ENCODE measurements around the gene IGHMBP2.

The IGHMBP2 gene

GRCh38 chr11:68940651-68941323 is 37.1 kb downstream of the IGHMBP2 start:
- H3K4me1 ChIP-seq (ENCODE audit: control insufficient read depth, insufficient read depth, low read length) = no peaks in the 10 kb centered on the region
- DNase-seq (ENCODE audit: low read depth, low spot score) = no peak
- WGBS (ENCODE audit: insufficient coverage, insufficient read length) = no CpG with 5 or more reads among the region's 20 CpGs
- peaks cover 21% of the 10 kb centered on the region for H3K36me3 ChIP-seq (ENCODE audit: control insufficient read depth, insufficient read depth, low read length)
- no peak overlapping the region for H3K27ac ChIP-seq (ENCODE audit: low read length)
- H3K4me3 ChIP-seq (ENCODE audit: low read length) = no peak overlapping the region
- no peaks in the 10 kb centered on the region for H3K27me3 ChIP-seq (ENCODE audit: control insufficient read depth, insufficient read depth, low read length)
- no peaks in the 10 kb centered on the region for H3K9me3 ChIP-seq (ENCODE audit: control insufficient read depth, insufficient read depth, low read length)

- Histone ChIP-seq H3K4me3 (ENCODE audit: low read length) (no peak overlapping the region), H3K27me3 (ENCODE audit: control insufficient read depth, insufficient read depth, low read length) (no peaks in the 10 kb centered on the region), H3K9me3 (ENCODE audit: control insufficient read depth, insufficient read depth, low read length) (no peaks in the 10 kb centered on the region), H3K4me1 (ENCODE audit: control insufficient read depth, insufficient read depth, low read length) (no peaks in the 10 kb centered on the region), H3K36me3 (ENCODE audit: control insufficient read depth, insufficient read depth, low read length) (peaks cover 15% of the 10 kb centered on the region), H3K27ac (ENCODE audit: low read length) (no peak overlapping the region)
- DNase-seq (ENCODE audit: low read depth, low spot score) = no peak
- WGBS (ENCODE audit: insufficient coverage, insufficient read length) = no CpG with 5 or more reads among the region's 18 CpGs
Observed at GRCh38 chr11:68941324-68942094, 37.8 kb downstream of the IGHMBP2 start.

- DNase-seq (ENCODE audit: low read depth, low spot score) = no peak
- no peaks in the 10 kb centered on the region for H3K4me1 ChIP-seq (ENCODE audit: control insufficient read depth, insufficient read depth, low read length)
- H3K27ac ChIP-seq (ENCODE audit: low read length) = no peak overlapping the region
- H3K36me3 ChIP-seq (ENCODE audit: control insufficient read depth, insufficient read depth, low read length) = peaks cover 8% of the 10 kb centered on the region
- H3K27me3 ChIP-seq (ENCODE audit: control insufficient read depth, insufficient read depth, low read length) = no peaks in the 10 kb centered on the region
- WGBS (ENCODE audit: insufficient coverage, insufficient read length) = no CpG with 5 or more reads among the region's 11 CpGs
- H3K4me3 ChIP-seq (ENCODE audit: low read length) = no peak overlapping the region
- H3K9me3 ChIP-seq (ENCODE audit: control insufficient read depth, insufficient read depth, low read length) = no peaks in the 10 kb centered on the region
Observed at GRCh38 chr11:68942095-68942620, 38.5 kb downstream of the IGHMBP2 start.

- Histone ChIP-seq H3K4me3 (ENCODE audit: low read length) (no peak overlapping the region), H3K9me3 (ENCODE audit: control insufficient read depth, insufficient read depth, low read length) (no peaks in the 10 kb centered on the region), H3K27ac (ENCODE audit: low read length) (no peak overlapping the region), H3K27me3 (ENCODE audit: control insufficient read depth, insufficient read depth, low read length) (no peaks in the 10 kb centered on the region), H3K4me1 (ENCODE audit: control insufficient read depth, insufficient read depth, low read length) (no peaks in the 10 kb centered on the region), H3K36me3 (ENCODE audit: control insufficient read depth, insufficient read depth, low read length) (peaks cover 4% of the 10 kb centered on the region; the same call in 1 of the 2 replicates)
- no CpG with 5 or more reads among the region's 9 CpGs for WGBS (ENCODE audit: insufficient coverage, insufficient read length)
- no peak for DNase-seq (ENCODE audit: low read depth, low spot score)
Observed at GRCh38 chr11:68942751-68943271, 39.1 kb downstream of the IGHMBP2 start.

- no peaks in the 10 kb centered on the region for H3K27me3 ChIP-seq (ENCODE audit: control insufficient read depth, insufficient read depth, low read length)
- H3K4me3 ChIP-seq (ENCODE audit: low read length) = no peak overlapping the region
- H3K4me1 ChIP-seq (ENCODE audit: control insufficient read depth, insufficient read depth, low read length) = peaks cover 2% of the 10 kb centered on the region
- WGBS (ENCODE audit: insufficient coverage, insufficient read length) = no CpG with 5 or more reads among the region's 18 CpGs
- no peaks in the 10 kb centered on the region for H3K36me3 ChIP-seq (ENCODE audit: control insufficient read depth, insufficient read depth, low read length)
- no peaks in the 10 kb centered on the region for H3K9me3 ChIP-seq (ENCODE audit: control insufficient read depth, insufficient read depth, low read length)
- no peak for DNase-seq (ENCODE audit: low read depth, low spot score)
- no peak overlapping the region for H3K27ac ChIP-seq (ENCODE audit: low read length)
Observed at GRCh38 chr11:68946416-68947090, 42.9 kb downstream of the IGHMBP2 start.

- Histone ChIP-seq H3K9me3 (ENCODE audit: control insufficient read depth, insufficient read depth, low read length) (no peaks in the 10 kb centered on the region), H3K27ac (ENCODE audit: low read length) (no peak overlapping the region), H3K36me3 (ENCODE audit: control insufficient read depth, insufficient read depth, low read length) (no peaks in the 10 kb centered on the region), H3K4me1 (ENCODE audit: control insufficient read depth, insufficient read depth, low read length) (peaks cover 2% of the 10 kb centered on the region), H3K27me3 (ENCODE audit: control insufficient read depth, insufficient read depth, low read length) (no peaks in the 10 kb centered on the region), H3K4me3 (ENCODE audit: low read length) (no peak overlapping the region)
- no peak for DNase-seq (ENCODE audit: low read depth, low spot score)
- no CpG with 5 or more reads among the region's 11 CpGs for WGBS (ENCODE audit: insufficient coverage, insufficient read length)
Observed at GRCh38 chr11:68947151-68947550, 43.5 kb downstream of the IGHMBP2 start.

- peaks cover 2% of the 10 kb centered on the region for H3K4me1 ChIP-seq (ENCODE audit: control insufficient read depth, insufficient read depth, low read length)
- no peak overlapping the region for H3K4me3 ChIP-seq (ENCODE audit: low read length)
- H3K27me3 ChIP-seq (ENCODE audit: control insufficient read depth, insufficient read depth, low read length) = no peaks in the 10 kb centered on the region
- no peaks in the 10 kb centered on the region for H3K9me3 ChIP-seq (ENCODE audit: control insufficient read depth, insufficient read depth, low read length)
- H3K36me3 ChIP-seq (ENCODE audit: control insufficient read depth, insufficient read depth, low read length) = no peaks in the 10 kb centered on the region
- no CpG with 5 or more reads among the region's 2 CpGs for WGBS (ENCODE audit: insufficient coverage, insufficient read length)
- no peak overlapping the region for H3K27ac ChIP-seq (ENCODE audit: low read length)
- no peak for DNase-seq (ENCODE audit: low read depth, low spot score)
Observed at GRCh38 chr11:68948496-68948895, 44.8 kb downstream of the IGHMBP2 start.

- Histone ChIP-seq H3K9me3 (ENCODE audit: control insufficient read depth, insufficient read depth, low read length) (no peaks in the 10 kb centered on the region), H3K27me3 (ENCODE audit: control insufficient read depth, insufficient read depth, low read length) (no peaks in the 10 kb centered on the region), H3K4me3 (ENCODE audit: low read length) (no peak overlapping the region), H3K27ac (ENCODE audit: low read length) (no peak overlapping the region), H3K4me1 (ENCODE audit: control insufficient read depth, insufficient read depth, low read length) (peaks cover 2% of the 10 kb centered on the region), H3K36me3 (ENCODE audit: control insufficient read depth, insufficient read depth, low read length) (no peaks in the 10 kb centered on the region)
- WGBS (ENCODE audit: insufficient coverage, insufficient read length) = no CpG with 5 or more reads among the region's 17 CpGs
- DNase-seq (ENCODE audit: low read depth, low spot score) = no peak
Observed at GRCh38 chr11:68948935-68949334, 45.2 kb downstream of the IGHMBP2 start.

- H3K36me3 ChIP-seq (ENCODE audit: control insufficient read depth, insufficient read depth, low read length) = no peaks in the 10 kb centered on the region
- H3K27me3 ChIP-seq (ENCODE audit: control insufficient read depth, insufficient read depth, low read length) = no peaks in the 10 kb centered on the region
- H3K4me3 ChIP-seq (ENCODE audit: low read length) = no peak overlapping the region
- H3K9me3 ChIP-seq (ENCODE audit: control insufficient read depth, insufficient read depth, low read length) = no peaks in the 10 kb centered on the region
- H3K4me1 ChIP-seq (ENCODE audit: control insufficient read depth, insufficient read depth, low read length) = peaks cover 2% of the 10 kb centered on the region
- WGBS (ENCODE audit: insufficient coverage, insufficient read length) = no CpG with 5 or more reads among the region's 5 CpGs
- DNase-seq (ENCODE audit: low read depth, low spot score) = no peak
- H3K27ac ChIP-seq (ENCODE audit: low read length) = no peak overlapping the region
Observed at GRCh38 chr11:68950270-68950669, 46.6 kb downstream of the IGHMBP2 start.

- DNase-seq (ENCODE audit: low read depth, low spot score) = no peak
- Histone ChIP-seq H3K27me3 (ENCODE audit: control insufficient read depth, insufficient read depth, low read length) (no peaks in the 10 kb centered on the region), H3K36me3 (ENCODE audit: control insufficient read depth, insufficient read depth, low read length) (no peaks in the 10 kb centered on the region), H3K9me3 (ENCODE audit: control insufficient read depth, insufficient read depth, low read length) (no peaks in the 10 kb centered on the region), H3K4me1 (ENCODE audit: control insufficient read depth, insufficient read depth, low read length) (peaks cover 4% of the 10 kb centered on the region), H3K27ac (ENCODE audit: low read length) (no peak overlapping the region), H3K4me3 (ENCODE audit: low read length) (no peak overlapping the region)
- no CpG with 5 or more reads among the region's 9 CpGs for WGBS (ENCODE audit: insufficient coverage, insufficient read length)
Observed at GRCh38 chr11:68950762-68951161, 47.1 kb downstream of the IGHMBP2 start.

Measured in iPS DF 6.9 (cell line).